Sigmoid colon (tissue), 4 donors: ENCODE results near the gene IPMK.

Experiments used
- CTCF ChIP-seq, 4 experiments: fragments of 450-650 bp in 3 of 4; fragments of 200-600 bp in 1 of 4; IDR thresholded peaks; one replicate each; pipeline ENCODE4 v1.5.1; 2016 to 2019; ENCODE audit warnings: antibody characterized with exemption in 4 of 4, mild to moderate bottlenecking in 3 of 4, moderate library complexity in 2 of 4
- POLR2AphosphoS5 ChIP-seq, 4 donors: sonication (generic); formaldehyde crosslinking; IDR thresholded peaks; one replicate each; pipeline ENCODE4 v1.6.1; 2017; ENCODE audit warnings: antibody characterized with exemption in 4 of 4

- TF ChIP-seq POLR2AphosphoS5 (IDR thresholded peaks at IDR 0.05): no peak
- no peak for TF ChIP-seq CTCF (IDR thresholded peaks at IDR 0.05)
Measured at GRCh38 chr10:58174831-58175230, 92.9 kb downstream of the IPMK start.
